H1 (cell line): ENCODE measurements around the gene OR1I1. TPM values are rescaled to one million over a fixed set of nuclear protein-coding genes. Genes with fewer than 3 reads are reported as not detected.

Experiments used
- polyA plus RNA-seq, 7 experiments: library from polyadenylated mRNA; depleted of rRNA in 3 of 7; stranded (reverse) in 5 of 7; unstranded in 2 of 7; fragments of >200 nt in 5 of 7; fragments of 200-250 nt in 2 of 7; gene quantifications; 1 replicate in 5 of 7; 2 replicates in 1 of 7; 4 replicates in 1 of 7; pipeline versions ENCODE4 v1.2.1 to v1.2.3, GENCODE V29; 2011 to 2013; ENCODE audit warnings: missing spikeins in 2 of 7, mixed read lengths in 2 of 7
- total RNA-seq: library from RNA; stranded (reverse); fragmentation: NEBNext Ultra II Directional; extraction: Animal tissue kit (Norgen Biotek cat#: 25700); gene quantifications from 2 replicates; pipeline ENCODE4 v1.2.1, GENCODE V29; 2021
- TF ChIP-seq, protein P1 (sequence below): IDR thresholded peaks from 2 replicates; pipeline ENCODE4 v1.6.1; 2011; ENCODE audit warnings: low read depth, mild to moderate bottlenecking, low read length; ENCODE audit not compliant: insufficient read depth

Gene OR1I1
- total and polyA plus RNA-seq, 2 of the 8 experiments (the other 6 are each of a cell fraction or from before 2014, with no cell fraction given) = not detected

DNA sequence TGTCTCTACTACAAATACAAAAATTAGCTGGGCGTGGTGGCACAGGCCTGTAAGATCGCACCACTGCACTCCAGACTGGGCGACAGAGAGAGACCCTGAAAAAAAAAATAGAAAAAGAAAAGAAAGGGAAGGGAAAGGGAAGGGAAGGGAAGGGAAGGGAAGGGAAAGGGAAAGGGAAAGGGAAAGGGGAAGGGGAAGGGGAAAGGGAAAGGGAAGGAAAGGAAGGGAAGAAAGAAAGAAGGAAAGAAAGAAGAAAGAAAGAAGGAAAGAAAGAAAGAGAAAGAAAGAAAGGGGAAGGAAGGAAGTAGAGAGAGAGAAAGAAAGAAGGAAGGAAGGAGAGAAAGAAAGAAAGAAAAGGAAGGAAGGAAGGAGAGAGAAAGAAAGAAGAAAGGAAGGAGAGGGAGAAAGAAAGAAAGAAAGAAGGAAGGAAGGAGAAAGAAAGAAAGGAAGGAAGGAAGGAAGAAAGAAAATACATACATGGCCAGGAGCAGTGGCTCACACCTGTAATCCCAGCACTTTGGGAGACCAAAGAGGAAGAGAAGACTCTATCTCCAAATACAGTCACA, 17.1 kb downstream of the OR1I1 start (continued):
- TF ChIP-seq, protein P1, sequence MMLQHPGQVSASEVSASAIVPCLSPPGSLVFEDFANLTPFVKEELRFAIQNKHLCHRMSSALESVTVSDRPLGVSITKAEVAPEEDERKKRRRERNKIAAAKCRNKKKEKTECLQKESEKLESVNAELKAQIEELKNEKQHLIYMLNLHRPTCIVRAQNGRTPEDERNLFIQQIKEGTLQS = no peak
